Measurements from ENCODE around the gene SYNE1. TPM values are rescaled to one million over a fixed set of nuclear protein-coding genes. Genes with fewer than 3 reads are reported as not detected.
A peak's percentile ranks its signal among the peaks of the same experiment; 100 is the strongest.

Gene SYNE1
- total RNA-seq, 2 donors from 2014 or later: 135 to 160 TPM

- peaks cover 0 to 7% of the 10 kb centered on the region in 2 donors for H3K4me1 ChIP-seq
- no peak overlapping the region for H3K4me3 ChIP-seq
- DNase-seq (ENCODE audit: low spot score): no peak
- no peaks in the 10 kb centered on the region for H3K36me3 ChIP-seq
- H3K27me3 ChIP-seq: no peaks in the 10 kb centered on the region
- TF ChIP-seq CTCF (IDR thresholded peaks at IDR 0.05): no peak
- H3K27ac ChIP-seq: no peak overlapping the region
- no peaks in the 10 kb centered on the region for H3K9me3 ChIP-seq
Observed at GRCh38 chr6:152402791-152403190, 234.4 kb downstream of the SYNE1 start.

- H3K9me3 ChIP-seq: no peaks in the 10 kb centered on the region
- no peak for TF ChIP-seq CTCF (IDR thresholded peaks at IDR 0.05)
- H3K4me3 ChIP-seq: no peak overlapping the region
- no peak for DNase-seq (ENCODE audit: low spot score)
- H3K36me3 ChIP-seq: no peaks in the 10 kb centered on the region
- H3K4me1 ChIP-seq: peaks cover 0 to 7% of the 10 kb centered on the region in 2 donors
- no peaks in the 10 kb centered on the region for H3K27me3 ChIP-seq
- no peak overlapping the region for H3K27ac ChIP-seq
Observed at GRCh38 chr6:152401978-152402377, 235.2 kb downstream of the SYNE1 start.

GRCh38 chr6:152399399-152399798, 237.8 kb downstream of the SYNE1 start:
- H3K27ac ChIP-seq: peak overlapping the region in 1 of 2 donors; percentile 22
- no peak for DNase-seq (ENCODE audit: low spot score)
- H3K9me3 ChIP-seq: no peaks in the 10 kb centered on the region
- TF ChIP-seq CTCF (IDR thresholded peaks at IDR 0.05): no peak
- no peaks in the 10 kb centered on the region for H3K36me3 ChIP-seq
- peaks cover 0 to 7% of the 10 kb centered on the region in 2 donors for H3K4me1 ChIP-seq
- no peaks in the 10 kb centered on the region for H3K27me3 ChIP-seq
- H3K4me3 ChIP-seq: no peak overlapping the region

- Histone ChIP-seq H3K9me3 (no peaks in the 10 kb centered on the region), H3K27ac (peak overlapping the region in 1 of 2 donors; percentile 22), H3K36me3 (no peaks in the 10 kb centered on the region), H3K4me1 (peaks cover 0 to 7% of the 10 kb centered on the region in 2 donors), H3K4me3 (no peak overlapping the region), H3K27me3 (no peaks in the 10 kb centered on the region)
- no peak for DNase-seq (ENCODE audit: low spot score)
- no peak for TF ChIP-seq CTCF (IDR thresholded peaks at IDR 0.05)
Observed at GRCh38 chr6:152398993-152399392, 238.2 kb downstream of the SYNE1 start.

- Histone ChIP-seq H3K36me3 (no peaks in the 10 kb centered on the region), H3K4me1 (peaks cover 0 to 7% of the 10 kb centered on the region in 2 donors), H3K27ac (no peak overlapping the region), H3K27me3 (no peaks in the 10 kb centered on the region), H3K9me3 (no peaks in the 10 kb centered on the region), H3K4me3 (no peak overlapping the region)
- TF ChIP-seq CTCF (IDR thresholded peaks at IDR 0.05): no peak
- no peak for DNase-seq (ENCODE audit: low spot score)
Observed at GRCh38 chr6:152398316-152398715, 238.8 kb downstream of the SYNE1 start.

GRCh38 chr6:152394303-152394702, 242.9 kb downstream of the SYNE1 start:
- Histone ChIP-seq H3K4me3 (no peak overlapping the region), H3K9me3 (no peaks in the 10 kb centered on the region), H3K4me1 (peaks cover 0 to 6% of the 10 kb centered on the region in 2 donors), H3K36me3 (no peaks in the 10 kb centered on the region), H3K27me3 (no peaks in the 10 kb centered on the region), H3K27ac (no peak overlapping the region)
- TF ChIP-seq CTCF (IDR thresholded peaks at IDR 0.05): no peak
- DNase-seq (ENCODE audit: low spot score): no peak

Data from right atrium auricular region (tissue), 2 donors.